Neuronal stem cell (in vitro differentiated cells): Measurements from ENCODE around the gene BRCA1.

Experiments
- DNase-seq: peaks from one replicate; pipeline ENCODE4 v3.0.0-alpha.2; 2013; ENCODE audit warnings: low spot score
- H2AFZ ChIP-seq: one replicate; pipeline ENCODE4 v1.6.1; 2013; ENCODE audit warnings: mild to moderate bottlenecking, low read length, inconsistent platforms
- H2AK5ac ChIP-seq: 2 replicates; pipeline ENCODE4 v1.6.1; 2013; ENCODE audit warnings: low read depth, mild to moderate bottlenecking, inconsistent platforms, low read length, moderate library complexity, mixed read lengths
- H2BK120ac ChIP-seq: 2 replicates; pipeline ENCODE4 v1.6.1; 2013; ENCODE audit warnings: low read depth, mild to moderate bottlenecking, inconsistent platforms, low read length, moderate library complexity, mixed read lengths
- H2BK12ac ChIP-seq: one replicate; pipeline ENCODE4 v1.6.1; 2013; ENCODE audit warnings: low read length, inconsistent platforms
- H2BK15ac ChIP-seq: 2 replicates; pipeline ENCODE4 v1.6.1; 2013; ENCODE audit warnings: mild to moderate bottlenecking, low read length, inconsistent platforms, mixed read lengths
- H2BK5ac ChIP-seq: one replicate; pipeline ENCODE4 v1.6.1; 2013; ENCODE audit warnings: inconsistent platforms, mild to moderate bottlenecking, low read length, moderate library complexity
- H3K14ac ChIP-seq: one replicate; pipeline ENCODE4 v1.6.1; 2013; ENCODE audit warnings: low read length, inconsistent platforms
- H3K18ac ChIP-seq: 2 replicates; pipeline ENCODE4 v1.6.1; 2013; ENCODE audit warnings: low read length, inconsistent platforms
- H3K23ac ChIP-seq: 2 replicates; pipeline ENCODE4 v1.6.1; 2013; ENCODE audit warnings: low read depth, mild to moderate bottlenecking, mixed read lengths, low read length, inconsistent platforms; ENCODE audit not compliant: poor library complexity
- H3K27ac ChIP-seq: replicated peaks from 3 replicates; pipeline ENCODE4 v1.5.1; 2013; ENCODE audit warnings: low read length, inconsistent platforms
- H3K27me3 ChIP-seq, 3 experiments: 2 replicates each; pipeline ENCODE4 v1.6.1; 2013; ENCODE audit warnings: low read length in 3 of 3, mild to moderate bottlenecking in 2 of 3, inconsistent platforms in 1 of 3, low read depth in 1 of 3, mixed read lengths in 1 of 3, moderate library complexity in 1 of 3; ENCODE audit not compliant: control insufficient read depth in 3 of 3, insufficient read depth in 3 of 3
- H3K36me3 ChIP-seq, 2 donors: replicated peaks in 1 of 2; 2 replicates each; pipeline ENCODE4 v1.6.1; 2013; ENCODE audit warnings: low read length in 2 of 2; ENCODE audit not compliant: control insufficient read depth in 2 of 2, insufficient read depth in 2 of 2
- H3K4ac ChIP-seq: 2 replicates; pipeline ENCODE4 v1.6.1; 2013; ENCODE audit warnings: inconsistent platforms, mild to moderate bottlenecking, low read length, moderate library complexity
- H3K4me1 ChIP-seq, 2 donors: 1 replicate in 1 of 2; 2 replicates in 1 of 2; pipeline ENCODE4 v1.6.1; 2013; ENCODE audit warnings: low read length in 2 of 2, low read depth in 1 of 2; ENCODE audit not compliant: control insufficient read depth in 2 of 2, insufficient read depth in 1 of 2
- H3K4me2 ChIP-seq: one replicate; pipeline ENCODE4 v1.6.1; 2013; ENCODE audit warnings: mild to moderate bottlenecking, low read length, inconsistent platforms; ENCODE audit not compliant: insufficient read depth, poor library complexity, severe bottlenecking
- H3K4me3 ChIP-seq, 2 donors: 2 replicates each; pipeline ENCODE4 v1.5.1; 2013; ENCODE audit warnings: low read length in 2 of 2, mild to moderate bottlenecking in 2 of 2, inconsistent platforms in 1 of 2, moderate library complexity in 1 of 2
- H3K79me1 ChIP-seq: one replicate; pipeline ENCODE4 v1.6.1; 2013; ENCODE audit warnings: low read depth, mild to moderate bottlenecking, inconsistent platforms, low read length, moderate library complexity
- H3K9ac ChIP-seq: one replicate; pipeline ENCODE4 v1.6.1; 2013; ENCODE audit warnings: mild to moderate bottlenecking, low read depth, low read length, inconsistent platforms; ENCODE audit not compliant: poor library complexity
- H3K9me3 ChIP-seq, 2 donors: replicated peaks in 1 of 2; 2 replicates each; pipeline versions ENCODE3 to v1.6.1; 2013; ENCODE audit warnings: low read length in 2 of 2, mild to moderate bottlenecking in 2 of 2, inconsistent platforms in 1 of 2, low read depth in 1 of 2, mixed read lengths in 1 of 2, moderate library complexity in 1 of 2; ENCODE audit not compliant: control insufficient read depth in 2 of 2, insufficient read depth in 1 of 2
- H4K8ac ChIP-seq: one replicate; pipeline ENCODE4 v1.6.1; 2013; ENCODE audit warnings: low read depth, mild to moderate bottlenecking, inconsistent platforms, low read length, moderate library complexity
- H4K91ac ChIP-seq: one replicate; pipeline ENCODE4 v1.6.1; 2013; ENCODE audit warnings: low read length, low read depth, mild to moderate bottlenecking, inconsistent platforms; ENCODE audit not compliant: poor library complexity
- WGBS, 2 donors: extraction: QIAGEN DNeasy Blood & Tissue Kit; methylation state at CpG; one replicate each; pipeline ENCODE4 v1.1.7; 2013; ENCODE audit warnings: missing lambda C conversion rate in 2 of 2, mixed read lengths in 1 of 2; ENCODE audit not compliant: insufficient read length in 2 of 2, insufficient replicate concordance in 1 of 2; ENCODE audit errors: extremely low coverage in 2 of 2; 5-methylcytosine and 5-hydroxymethylcytosine counted together

Gene BRCA1

DNA sequence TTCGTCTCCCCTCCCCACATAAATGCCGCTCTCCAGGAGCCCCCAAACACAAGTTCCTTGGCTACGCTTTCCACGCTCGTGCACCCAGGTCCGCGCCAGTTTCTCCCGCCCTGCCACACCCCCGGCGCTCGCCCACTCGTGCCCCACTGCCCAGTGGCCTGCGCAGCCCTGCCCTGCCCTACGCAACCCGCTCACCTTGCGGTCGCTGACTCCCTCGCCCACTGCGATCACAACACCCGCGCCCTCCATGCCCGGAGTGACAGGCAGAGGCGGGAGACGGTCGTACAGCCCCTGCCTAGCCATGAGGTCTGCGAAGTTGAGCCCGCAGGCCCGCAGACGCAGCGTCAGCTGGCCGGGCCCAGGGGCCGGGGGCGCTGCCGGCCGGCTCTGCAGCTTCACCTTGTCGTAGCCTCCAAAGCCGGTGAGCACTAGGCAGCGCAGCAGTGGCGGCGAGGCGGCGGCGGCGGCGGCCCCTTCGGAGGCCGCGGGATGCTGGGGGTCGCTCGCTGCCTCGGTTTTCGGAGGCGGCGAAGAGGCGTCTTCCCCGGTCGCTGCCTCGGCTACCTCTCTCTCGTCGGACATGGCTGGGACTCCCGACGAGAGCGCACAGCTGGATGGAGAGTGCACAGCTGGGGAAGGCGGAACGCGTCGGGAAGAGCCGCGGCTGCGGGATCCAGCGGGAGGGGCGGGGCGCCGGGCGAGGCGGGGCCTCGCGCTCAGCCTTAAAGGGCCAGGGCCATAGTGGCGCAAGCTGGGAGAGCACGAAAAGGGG, 103.2 kb downstream of the BRCA1 start, which contains the start of gene VAT1:
TSS of gene VAT1 (minus strand) at position 645 of the 772 bp plus-strand sequence. CDS start at position 582, 63 bp downstream.
- Histone ChIP-seq H2AFZ (peak within 1 kb of the TSS; percentile 98), H3K18ac (peak within 1 kb of the TSS; percentile 25), H3K4me2 (peak within 1 kb of the TSS; percentile 83), H3K9me3 (no peaks in the 10 kb centered on the region), H3K4ac (no peak within 1 kb of the TSS), H3K79me1 (peaks cover 11% of the 10 kb centered on the region), H3K23ac (peak within 1 kb of the TSS; percentile 87), H3K4me3 (peak within 1 kb of the TSS; percentile 89 to 97), H2AK5ac (peak within 1 kb of the TSS; percentile 20), H3K9ac (peak within 1 kb of the TSS; percentile 97), H3K36me3 (peaks cover 0 to 3% of the 10 kb centered on the region in 2 donors), H2BK5ac (peak within 1 kb of the TSS; percentile 85), H4K8ac (no peak within 1 kb of the TSS), H2BK12ac (peak within 1 kb of the TSS; percentile 1), H3K27me3 (no peaks in the 10 kb centered on the region), H2BK120ac (no peak within 1 kb of the TSS), H3K4me1 (peaks cover 18 to 45% of the 10 kb centered on the region in 2 donors), H2BK15ac (peak within 1 kb of the TSS; percentile 2), H4K91ac (no peak within 1 kb of the TSS), H3K27ac (peak within 1 kb of the TSS; percentile 57), H3K14ac (peak within 1 kb of the TSS; percentile 95)
- WGBS, 2 donors: no CpG with 5 or more reads among the region's 80 CpGs
- peak; percentile 71 for DNase-seq

GRCh38 chr17:43020789-43021740, 104.1 kb downstream of the BRCA1 start:
- Histone ChIP-seq H3K9ac (peak overlapping the region; percentile 97), H3K4me2 (peak overlapping the region; percentile 83), H3K18ac (peak overlapping the region; percentile 25), H4K8ac (no peak overlapping the region), H4K91ac (no peak overlapping the region), H3K36me3 (peaks cover 7 to 8% of the 10 kb centered on the region in 2 donors), H3K4me3 (peak overlapping the region; percentile 89 to 97), H3K27me3 (no peaks in the 10 kb centered on the region), H2BK120ac (no peak overlapping the region), H2BK5ac (peak overlapping the region; percentile 85), H2BK15ac (peak overlapping the region; percentile 2), H3K4me1 (peaks cover 17 to 48% of the 10 kb centered on the region in 2 donors), H2AK5ac (peak overlapping the region; percentile 20), H2BK12ac (peak overlapping the region; percentile 28), H3K27ac (no peak overlapping the region), H3K4ac (no peak overlapping the region), H3K9me3 (no peaks in the 10 kb centered on the region), H2AFZ (peak overlapping the region; percentile 98), H3K79me1 (peaks cover 11% of the 10 kb centered on the region), H3K14ac (peak overlapping the region; percentile 40), H3K23ac (peak overlapping the region; percentile 87)
- no CpG with 5 or more reads among the region's 40 CpGs for WGBS, 2 donors
- DNase-seq: peak; percentile 39

DNA sequence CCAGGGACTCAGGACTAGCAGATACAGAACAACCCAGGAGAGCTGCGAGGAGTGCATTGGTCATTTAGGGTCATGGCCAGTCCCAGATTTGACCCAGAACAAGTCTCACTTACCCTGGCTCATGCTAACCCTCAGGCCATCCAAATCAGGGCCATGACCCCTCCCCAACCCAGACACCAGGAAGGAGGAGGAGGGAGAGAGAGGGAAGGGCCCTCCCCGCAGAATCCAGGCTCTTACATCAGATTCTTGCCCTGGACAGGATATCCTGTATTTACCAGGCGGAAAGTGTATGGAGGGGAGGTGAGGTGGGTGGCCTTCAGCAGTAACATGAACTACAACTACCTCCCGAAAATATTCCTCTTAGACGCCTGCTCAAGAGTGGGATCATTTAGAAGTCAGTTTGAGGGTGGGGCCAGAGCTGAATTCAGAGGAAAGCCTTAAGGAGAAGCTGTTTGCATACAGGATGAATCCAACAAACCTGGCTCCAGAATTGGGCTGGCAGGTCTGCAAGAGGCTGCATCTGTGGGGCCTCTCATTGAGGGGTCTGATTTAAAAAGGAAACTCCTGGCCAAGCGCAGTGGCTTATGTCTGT, 105.0 kb downstream of the BRCA1 start:
- Histone ChIP-seq H3K14ac (no peak overlapping the region), H3K27me3 (no peaks in the 10 kb centered on the region), H3K9me3 (no peaks in the 10 kb centered on the region), H4K91ac (no peak overlapping the region), H3K23ac (no peak overlapping the region), H3K79me1 (peaks cover 11% of the 10 kb centered on the region), H2BK15ac (no peak overlapping the region), H3K4me1 (peaks cover 15 to 51% of the 10 kb centered on the region in 2 donors), H3K27ac (no peak overlapping the region), H3K36me3 (peaks cover 8 to 12% of the 10 kb centered on the region in 2 donors), H2BK5ac (no peak overlapping the region), H2AFZ (no peak overlapping the region), H2AK5ac (no peak overlapping the region), H3K4ac (no peak overlapping the region), H3K18ac (no peak overlapping the region), H4K8ac (no peak overlapping the region), H3K9ac (no peak overlapping the region), H2BK12ac (no peak overlapping the region), H3K4me3 (no peak overlapping the region), H2BK120ac (no peak overlapping the region), H3K4me2 (no peak overlapping the region)
- DNase-seq: no peak
- WGBS, 2 donors: no CpG with 5 or more reads among the region's 6 CpGs
